ENCODE measurements around the gene GLG1.

Gene GLG1

DNA sequence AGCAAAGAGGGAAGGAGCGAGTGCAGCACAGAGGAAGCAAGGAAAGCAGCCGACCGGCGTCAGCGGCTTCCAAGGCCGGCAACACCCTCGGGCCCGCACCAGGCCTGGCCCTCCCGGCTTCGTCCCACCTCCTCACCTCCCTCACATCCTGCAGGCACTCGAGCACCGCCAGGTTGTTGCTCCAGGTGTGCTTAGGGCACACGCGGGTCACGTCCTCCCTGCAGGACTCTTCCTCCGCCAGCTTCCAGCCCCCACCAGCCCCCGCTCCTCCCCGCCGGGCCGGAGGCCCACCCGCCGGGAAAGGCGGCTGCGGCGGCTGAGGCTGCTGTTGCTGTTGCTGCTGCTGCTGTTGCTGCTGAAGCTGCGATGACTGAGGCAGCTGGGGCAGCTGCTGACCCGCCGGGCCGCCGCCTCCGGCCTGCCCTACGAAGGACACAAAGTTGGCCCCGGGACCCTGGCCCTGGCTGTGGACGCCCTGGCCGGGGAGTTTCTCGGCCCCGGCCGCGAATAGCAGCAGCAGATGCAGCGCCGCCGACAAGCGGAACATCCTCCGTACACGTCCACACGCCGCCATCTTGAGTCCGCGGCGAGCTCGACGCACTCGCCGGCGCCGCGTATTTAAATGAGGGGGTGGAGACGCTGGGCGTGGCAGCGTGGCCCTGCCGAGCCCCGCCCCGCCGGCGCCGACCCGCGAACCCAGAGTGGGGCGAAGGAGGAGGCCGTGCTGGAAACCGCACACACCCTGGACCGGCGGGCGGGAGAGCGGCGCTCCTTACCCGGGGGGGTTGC, at the start of gene GLG1:
GLG1 (minus strand) TSS at position 594 of the 789 bp plus-strand sequence; CDS start at position 574, 20 bp downstream.
- peak; percentile 87 for DNase-seq

DNA sequence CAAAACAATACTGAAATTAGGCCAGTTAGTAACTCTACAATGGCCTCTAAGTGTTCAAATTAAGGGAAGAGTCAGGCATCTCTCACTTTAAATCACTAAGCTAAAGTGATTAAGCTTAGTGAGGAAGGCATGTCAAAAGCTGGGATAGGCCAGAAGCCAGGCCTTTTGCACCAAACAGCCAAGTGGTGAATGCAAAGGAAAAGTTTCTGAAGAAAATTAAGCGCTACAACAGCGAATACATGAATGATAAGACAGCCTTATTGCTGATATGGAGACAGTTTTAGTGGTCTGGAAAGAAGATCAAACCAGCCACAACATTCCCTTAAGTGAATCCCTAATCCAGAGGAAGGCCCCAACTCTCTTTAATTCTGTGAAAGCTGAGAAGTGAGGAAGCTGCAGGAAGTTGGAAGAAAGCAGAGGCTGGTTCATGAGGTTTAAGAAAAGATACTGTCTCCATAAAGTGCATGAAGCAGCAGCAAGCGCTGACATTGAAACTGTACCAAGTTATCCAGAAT, 47.7 kb upstream of the GLG1 start:
- no peak for DNase-seq

DNA sequence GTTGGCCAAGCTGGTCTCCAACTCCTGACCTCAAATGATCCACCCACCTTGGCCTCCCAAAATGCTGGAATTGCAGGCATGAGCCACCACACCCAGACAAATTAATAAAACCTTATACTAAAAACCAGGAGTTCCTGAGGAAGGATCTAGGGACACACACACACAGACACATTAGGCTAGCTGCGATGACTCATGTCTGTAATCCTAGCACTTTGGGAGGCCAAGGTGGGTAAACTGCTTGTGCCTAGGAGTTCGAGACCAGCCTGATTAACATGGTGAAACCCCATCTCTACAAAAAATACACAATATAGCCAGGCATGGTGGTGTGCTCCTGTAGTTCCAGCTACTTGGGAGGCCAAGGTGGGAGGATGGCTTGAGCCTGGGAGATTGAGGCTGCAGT, 46.0 kb upstream of the GLG1 start:
- peak; percentile 35 for DNase-seq

DNA sequence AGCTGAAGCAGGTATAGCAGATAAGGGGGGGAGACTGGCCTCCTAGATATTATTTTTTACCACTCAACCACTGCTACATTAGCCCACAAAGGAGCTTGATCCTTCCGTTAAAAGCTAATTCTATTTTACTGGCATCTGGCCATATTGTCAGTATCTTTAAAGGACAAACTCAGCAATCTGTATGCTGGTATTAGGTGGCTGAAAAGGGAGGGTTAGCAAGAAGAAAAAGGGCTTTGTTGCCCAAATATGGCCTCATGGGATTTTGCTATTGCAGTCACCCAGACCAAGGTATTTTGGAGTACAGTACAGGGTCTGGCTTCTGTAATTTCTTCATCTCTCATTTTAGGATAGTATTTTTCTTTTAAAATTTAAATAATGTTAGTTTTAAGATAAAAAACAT, 45.3 kb upstream of the GLG1 start:
- DNase-seq: no peak

DNA sequence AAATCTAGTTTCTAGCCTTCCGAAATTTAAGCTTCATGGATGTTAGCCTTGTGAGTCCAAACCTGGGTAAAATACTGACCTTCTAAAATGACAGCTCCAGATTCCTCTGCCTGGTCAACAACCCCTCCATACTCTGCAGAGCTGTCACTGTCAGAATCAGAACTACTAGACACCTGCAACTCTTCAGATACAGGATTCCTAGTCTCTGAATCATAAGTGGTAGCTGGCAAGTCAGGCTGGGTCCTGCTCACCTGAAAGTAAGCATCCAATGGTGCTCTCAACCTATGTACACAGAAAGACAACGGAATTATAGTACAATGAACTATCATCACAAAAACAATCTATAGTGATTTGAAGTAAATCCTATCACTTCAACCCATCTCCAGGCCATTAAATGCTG, 44.9 kb upstream of the GLG1 start:
- no peak for DNase-seq

DNA sequence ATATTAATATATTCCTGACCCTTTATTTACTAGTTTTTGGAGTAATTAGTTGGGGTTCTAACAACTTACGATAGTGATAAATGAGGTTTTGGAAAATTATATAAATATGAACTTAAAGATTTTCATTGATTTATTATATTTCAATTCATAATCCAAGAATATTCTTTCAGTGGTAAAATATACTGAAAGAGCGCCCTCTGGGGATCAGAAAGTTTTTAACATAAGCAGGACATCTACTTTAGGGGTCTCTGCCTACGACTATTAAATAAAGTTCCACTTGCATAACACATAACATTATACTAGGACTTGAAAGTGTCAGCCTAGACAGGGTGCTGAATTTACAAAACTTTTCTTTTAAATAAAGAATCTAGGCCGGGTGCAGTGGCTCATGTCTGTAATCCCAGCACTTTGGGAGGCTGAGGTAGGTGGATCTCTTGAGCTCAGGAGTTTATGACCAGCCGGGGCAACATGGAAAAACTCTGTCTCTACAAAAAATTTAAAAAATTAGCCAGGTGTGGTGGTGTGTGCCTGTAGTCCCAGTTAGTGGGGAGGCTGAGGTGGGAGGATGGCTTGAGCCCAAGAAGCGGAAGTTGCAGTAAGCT, 44.2 kb upstream of the GLG1 start:
- DNase-seq: no peak

DNA sequence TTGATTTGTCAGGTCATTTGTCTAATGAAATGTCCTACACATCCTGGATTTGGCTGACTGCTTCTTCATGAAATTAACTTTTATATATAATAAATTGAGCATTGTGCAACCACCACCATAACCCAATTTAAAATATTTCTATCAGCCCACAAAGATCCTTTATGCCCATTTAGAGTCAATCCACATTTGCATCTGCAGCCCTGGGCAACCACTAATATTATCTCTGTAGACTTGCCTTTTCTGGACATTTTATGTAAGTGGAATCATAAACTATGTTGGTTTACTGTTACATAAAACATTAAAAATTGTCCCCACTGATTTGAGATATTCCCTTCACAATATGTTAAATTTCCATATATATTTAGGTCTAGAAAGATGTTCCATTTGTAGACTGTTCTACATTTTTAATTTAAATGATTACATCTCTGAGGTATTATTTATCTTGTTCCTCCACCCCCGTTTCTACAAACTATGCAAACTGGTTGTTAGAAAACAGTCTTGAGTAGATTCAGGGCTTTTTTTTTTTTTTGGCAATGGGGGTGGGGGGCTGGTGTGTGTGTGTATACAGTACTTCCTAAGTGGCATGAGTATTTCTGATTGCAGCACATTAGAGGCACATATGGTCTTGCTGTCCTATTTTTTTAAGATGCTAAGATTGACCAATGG, 43.1 kb upstream of the GLG1 start:
- DNase-seq: no peak

DNA sequence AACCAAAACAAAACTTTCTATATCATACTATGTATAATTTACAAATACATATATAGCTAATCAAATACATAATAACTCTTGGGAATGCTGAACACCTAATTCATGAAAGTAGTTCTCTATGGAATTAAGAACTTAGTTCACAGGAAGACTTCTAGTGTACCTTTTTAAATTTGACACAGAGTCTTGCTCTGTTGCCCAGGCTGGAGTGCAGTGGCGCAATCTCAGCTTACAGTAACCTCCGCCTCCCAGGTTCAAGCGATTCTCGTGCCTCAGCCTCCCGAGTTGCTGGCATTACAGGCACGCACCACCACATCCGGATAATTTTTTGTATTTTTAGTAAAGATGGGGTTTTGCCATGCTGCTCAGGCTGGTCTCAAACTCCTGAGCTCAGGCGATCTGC, 35.1 kb upstream of the GLG1 start:
- DNase-seq: no peak

DNA sequence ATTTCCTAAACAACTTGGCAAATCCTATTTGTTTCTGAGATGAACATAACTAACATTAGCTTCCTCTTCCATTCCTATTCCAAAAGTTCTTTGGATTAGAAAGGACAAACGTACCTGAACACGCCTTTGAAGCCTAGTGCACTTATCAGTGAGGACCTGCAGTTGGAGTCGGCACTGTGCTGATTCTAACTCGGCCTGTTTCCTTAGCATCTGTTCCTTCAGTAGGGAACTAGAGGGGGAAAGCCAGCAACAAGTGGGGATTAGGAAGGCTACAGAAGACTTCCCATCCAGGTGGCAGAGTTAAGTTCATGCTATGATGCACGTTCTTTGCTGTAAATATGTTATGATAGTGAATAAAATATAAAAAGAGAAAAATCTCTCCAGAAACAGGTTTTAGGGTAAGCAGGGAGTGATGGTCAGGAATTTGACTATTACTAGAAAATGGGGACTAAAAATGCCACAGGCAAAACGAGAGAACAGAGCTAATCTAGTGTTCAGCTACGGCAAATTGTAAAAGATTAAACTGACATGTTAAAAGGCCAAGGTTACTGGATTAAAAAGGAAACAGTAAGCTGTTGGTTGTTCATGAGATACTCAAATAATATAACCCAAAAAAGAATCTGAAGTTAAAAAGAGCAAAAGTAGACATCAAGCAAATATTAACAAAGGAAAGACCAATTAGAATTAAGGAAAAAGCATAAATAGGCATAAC, 31.0 kb upstream of the GLG1 start:
- no peak for DNase-seq

DNA sequence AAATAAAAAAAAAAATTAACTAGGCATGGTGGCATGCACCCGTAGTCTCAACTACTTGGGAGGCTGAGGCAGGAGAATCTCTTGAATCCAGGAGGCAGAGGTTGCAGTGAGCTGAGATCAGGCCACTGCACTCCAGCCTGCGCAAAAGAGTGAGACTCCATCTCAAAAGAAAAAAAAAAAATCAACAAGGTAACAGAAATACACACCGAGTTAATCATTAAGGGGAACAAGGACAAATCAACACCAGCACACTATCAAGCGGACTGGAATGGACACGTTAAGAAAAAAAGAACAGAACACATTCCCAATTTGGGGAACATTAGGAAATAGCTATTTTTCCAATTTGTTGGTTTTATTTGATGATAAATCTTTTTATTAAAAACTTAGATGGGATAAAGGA, 28.4 kb upstream of the GLG1 start:
- no peak for DNase-seq

DNA sequence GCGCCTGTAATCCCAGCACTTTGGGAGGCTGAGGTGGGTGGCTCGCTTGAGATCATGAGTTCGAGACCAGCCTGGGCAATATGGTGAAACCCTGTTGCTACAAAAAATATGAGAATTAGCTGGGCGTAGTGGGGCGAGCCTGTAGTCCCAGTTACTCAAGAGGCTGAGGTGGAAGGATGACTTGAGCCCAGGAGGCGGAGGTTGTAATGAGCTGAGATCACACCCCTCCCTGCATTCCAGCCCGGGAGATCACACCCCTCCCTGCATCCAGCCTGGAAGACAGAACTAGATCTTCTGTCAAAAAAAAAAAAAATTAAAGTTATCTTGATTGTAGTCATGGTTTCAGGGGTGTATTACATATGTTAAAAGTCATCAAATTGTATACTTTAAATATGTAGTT, 26.8 kb upstream of the GLG1 start:
- DNase-seq: no peak

DNA sequence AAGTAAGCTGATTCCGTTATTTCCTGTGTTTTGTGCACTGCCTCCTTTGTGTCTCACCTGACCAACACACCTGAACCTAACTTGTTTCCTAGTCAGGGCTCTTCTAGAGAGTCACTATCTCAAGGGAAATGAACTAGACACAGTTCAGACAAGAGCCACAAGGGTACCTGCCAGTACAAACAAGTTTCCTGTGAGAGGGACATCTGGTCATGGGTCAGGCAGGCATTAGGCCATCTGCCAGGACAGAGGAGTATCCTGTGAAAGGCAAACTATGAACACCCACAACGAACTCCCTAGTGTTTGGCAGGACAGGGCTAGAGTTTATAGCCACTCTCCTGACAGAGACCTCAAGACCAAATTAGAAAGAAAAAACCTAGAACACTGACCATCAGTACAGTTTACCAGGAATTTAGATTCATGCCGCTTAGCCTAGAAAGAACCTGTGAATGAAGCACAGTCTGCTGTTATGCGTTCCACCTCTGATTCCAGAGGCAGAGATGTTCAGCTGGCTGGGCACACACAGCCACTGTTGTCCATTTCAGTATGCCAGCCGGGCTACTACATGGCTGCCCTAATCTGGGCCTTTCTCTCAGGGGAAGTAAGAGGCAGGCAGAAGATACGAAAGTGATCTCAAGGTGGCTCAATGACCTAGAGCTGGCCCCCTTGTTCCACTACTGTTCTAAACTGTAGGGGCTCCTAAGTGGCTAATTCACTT, 20.7 kb upstream of the GLG1 start:
- DNase-seq: peak; percentile 19

DNA sequence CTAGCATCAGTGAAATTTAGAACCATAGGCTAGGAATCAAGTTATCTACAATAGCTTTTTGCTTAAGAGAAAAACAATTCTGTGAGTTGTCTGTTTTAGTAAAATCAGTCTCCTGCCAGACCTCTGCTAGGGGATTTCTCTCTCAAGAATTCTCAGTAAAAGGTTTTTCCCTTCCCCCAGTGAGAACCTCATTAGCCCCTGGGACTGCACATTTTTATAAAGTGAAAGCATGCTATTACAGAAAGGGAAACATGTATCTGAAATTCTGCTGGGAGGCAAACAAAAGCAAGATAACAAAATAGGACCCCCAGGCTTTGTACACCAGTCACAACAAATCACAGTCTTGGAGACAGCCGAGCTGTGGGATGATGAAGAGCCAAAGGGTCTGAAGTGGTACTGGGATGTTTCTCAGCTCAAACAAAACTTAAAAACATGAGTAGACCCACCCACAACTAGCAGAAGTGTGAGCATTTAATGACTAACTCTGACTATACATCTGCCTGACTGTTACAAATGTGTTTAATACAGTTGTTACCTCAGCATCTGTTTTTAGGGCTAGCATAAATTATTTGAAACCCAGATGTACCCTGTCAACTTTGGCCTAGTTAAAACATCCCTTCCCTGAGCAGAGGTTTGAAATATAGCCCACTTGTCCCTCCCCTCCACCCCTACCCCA, 20.0 kb upstream of the GLG1 start:
- peak; percentile 65 for DNase-seq

DNA sequence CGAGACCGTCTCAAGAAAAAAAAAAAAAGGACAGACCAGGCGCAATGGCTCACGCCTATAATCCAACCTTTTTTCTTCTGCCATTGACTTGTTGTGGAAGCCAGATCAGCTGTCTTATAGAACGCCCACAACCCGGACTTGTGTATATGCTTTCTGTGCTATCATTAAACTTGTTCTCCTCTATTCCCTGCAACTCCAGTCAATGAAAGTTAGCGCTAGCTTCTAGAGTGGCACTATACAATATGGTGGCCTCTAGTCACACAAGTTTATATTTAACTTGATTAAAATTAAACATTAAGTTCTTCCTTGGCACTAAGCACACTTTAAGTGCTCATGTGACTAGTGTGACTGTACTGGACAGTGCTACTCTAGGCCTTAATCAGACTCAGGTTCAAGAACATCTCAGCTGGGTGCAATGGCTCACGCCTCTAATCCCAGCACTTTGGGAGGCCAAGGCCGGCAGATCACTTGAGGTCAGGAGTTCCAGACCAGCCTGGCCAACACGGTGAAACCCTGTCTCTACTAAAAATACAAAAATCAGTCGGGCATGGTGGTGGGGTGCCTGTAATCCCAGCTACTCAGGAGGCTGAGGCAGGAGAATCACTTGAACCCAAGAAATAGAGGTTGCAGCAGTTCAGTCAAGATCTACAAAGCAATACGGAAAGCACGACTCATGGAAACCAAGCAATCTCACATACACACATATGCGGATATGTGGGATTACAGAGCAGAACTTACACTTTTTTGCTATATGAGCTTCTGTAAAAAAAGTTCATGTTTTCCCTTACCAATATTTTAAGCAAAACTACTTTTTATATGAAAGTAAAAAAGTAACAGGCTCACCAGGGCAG, 18.8 kb upstream of the GLG1 start:
- DNase-seq: no peak

DNA sequence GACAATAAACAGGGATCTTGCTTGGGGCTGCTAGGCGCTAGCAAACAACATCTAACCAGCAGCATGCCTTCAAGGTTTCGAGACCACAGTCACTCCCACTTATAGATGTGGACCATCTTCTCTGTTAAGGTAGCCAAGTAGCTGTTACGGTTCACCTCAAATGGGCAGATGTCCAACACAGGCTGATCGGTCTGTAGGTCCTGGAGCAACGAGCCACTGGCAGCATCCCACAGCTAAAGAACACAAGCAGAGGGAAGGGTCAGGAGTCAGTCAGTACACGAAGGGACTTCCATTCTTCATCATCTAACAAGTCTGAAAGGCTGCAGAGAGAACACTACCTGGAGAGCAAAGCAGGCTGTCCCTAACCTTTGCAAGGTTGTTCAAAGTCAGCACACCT, 16.9 kb upstream of the GLG1 start:
- DNase-seq: no peak

DNA sequence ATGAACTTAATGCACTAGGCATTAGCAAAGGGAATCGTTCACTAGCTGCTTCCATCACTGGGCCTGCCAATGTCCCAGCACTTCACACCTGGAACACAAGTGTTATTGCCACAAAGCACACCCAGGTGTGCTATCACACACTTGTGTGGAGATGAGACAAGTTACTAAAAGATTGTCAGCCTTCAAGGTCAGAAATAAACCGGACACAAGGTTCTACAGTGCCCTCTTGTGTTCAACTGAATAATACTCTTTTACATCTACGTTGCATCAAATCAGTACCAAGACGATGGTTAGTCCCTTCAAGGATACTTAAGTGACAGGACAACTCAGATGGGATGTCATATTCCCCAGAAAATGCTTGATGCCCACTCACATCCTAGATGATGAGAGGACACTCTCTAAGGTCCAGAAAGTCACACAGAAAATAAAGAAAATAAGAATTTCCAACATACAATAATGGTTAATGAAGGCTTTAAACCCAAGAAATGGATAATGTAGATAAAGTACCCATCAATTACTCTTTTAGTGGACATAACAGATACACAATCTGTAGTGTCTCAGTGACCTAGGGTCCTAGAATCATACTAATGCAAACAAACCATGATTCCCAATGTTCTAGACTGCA, 16.4 kb upstream of the GLG1 start:
- DNase-seq: peak; percentile 32

DNA sequence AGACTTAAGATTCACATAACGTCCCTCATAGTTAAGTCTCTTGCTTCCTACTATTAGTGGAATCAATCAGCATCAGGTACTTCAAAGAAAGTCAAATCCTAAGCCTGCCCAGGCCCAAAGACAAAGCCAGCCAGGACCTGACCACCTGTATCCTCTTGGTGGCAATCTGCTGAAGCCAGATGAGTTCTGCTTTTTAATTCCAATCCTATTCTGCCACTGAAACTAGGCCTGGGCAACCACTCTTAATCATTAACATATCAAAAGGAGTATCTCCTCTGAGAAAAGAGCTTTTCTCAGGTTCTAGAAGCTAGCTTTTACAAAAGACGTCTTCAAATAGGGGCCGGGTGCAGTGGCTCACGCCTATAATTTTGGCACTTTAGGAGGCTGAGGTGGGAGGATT, 15.1 kb upstream of the GLG1 start:
- no peak for DNase-seq

DNA sequence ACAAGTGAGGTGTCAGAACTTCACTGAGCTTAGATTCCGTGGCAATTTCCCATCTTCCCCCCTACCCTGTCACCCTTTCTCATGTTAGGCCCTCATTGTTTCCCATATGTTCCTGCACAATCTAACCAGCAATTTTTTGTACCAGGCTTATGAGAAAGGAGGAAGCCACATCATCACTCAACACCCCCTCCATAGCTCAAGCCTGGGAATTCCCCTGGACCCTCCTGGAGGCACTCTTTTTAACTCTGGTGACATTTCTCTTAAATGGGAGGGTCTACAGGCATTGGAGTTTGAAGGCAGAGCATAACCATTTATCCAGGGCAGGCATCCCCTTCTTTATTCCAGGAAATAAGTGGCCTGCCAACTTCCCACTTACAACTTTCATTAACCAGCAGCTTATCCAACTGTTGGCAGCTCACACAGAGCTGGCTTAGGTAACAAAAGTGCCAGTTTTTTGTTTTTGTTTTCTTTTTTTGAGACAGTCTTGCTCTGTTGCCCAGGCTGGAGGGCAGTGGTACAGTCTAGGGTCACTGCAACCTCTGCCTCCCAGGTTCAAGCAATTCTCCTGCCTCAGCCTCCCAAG, 10.4 kb upstream of the GLG1 start:
- no peak for DNase-seq

DNA sequence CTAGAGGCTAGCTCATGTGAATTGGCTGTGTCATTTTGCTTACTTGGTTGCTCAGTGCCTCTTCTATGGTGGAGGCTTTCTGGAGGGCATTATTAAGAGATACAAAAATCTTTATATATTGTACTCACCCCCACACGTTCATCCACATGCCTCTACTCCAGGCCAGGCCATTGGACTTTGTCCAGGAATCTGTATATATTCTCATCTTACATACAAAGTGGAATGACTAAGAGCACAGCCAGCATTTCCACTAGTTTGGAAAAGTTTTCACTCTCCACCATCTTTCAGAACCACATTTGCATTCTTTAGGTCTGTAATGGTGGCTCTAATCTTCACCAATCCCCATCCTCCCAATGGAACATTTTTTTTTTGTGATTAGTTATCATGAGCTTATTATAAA, 4.8 kb upstream of the GLG1 start:
- peak; percentile 70 for DNase-seq

DNA sequence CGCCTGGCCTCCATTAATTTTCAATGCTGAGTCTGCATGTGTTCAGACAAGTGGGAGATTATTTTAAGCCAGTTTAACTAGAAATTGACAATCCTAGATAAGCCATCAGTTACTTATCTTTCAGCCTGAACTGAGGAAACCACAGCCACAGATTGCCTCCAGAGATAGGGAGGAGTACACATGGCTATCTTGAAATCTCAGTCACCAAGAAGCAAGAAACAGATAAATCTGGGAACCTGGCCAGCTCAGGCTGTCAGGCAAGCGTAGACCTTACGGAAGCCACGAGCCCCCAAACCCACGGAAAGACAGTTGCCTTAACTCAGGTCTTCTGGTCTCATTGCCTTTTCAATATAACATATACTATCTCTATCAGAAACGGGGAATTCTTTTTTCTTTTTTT, 2.0 kb upstream of the GLG1 start:
- no peak for DNase-seq

Data from HCEC 1CT (cell line).